Breast epithelium (tissue), 4 donors: ENCODE results near the gene GPHN. TPM values are rescaled to one million over a fixed set of nuclear protein-coding genes. Genes with fewer than 3 reads are reported as not detected.

Experiments
- DNase-seq, 2 donors: peaks; one replicate each; pipeline ENCODE4 v3.0.0-alpha.2; 2019; ENCODE audit warnings: low spot score in 2 of 2
- H3K27ac ChIP-seq, 2 donors: fragments of 200-600 bp; sonication (generic) in 1 of 2; one replicate each; pipeline ENCODE4 v1.5.1; 2016 to 2019; ENCODE audit warnings: mild to moderate bottlenecking in 1 of 2
- H3K27me3 ChIP-seq, 2 donors: fragments of 200-600 bp; sonication (generic) in 1 of 2; one replicate each; pipeline versions ENCODE4 v1.5.1 to v1.6.0; 2017 to 2019; ENCODE audit warnings: control low read depth in 1 of 2, mild to moderate bottlenecking in 1 of 2
- H3K36me3 ChIP-seq: fragments of 200-600 bp; one replicate; pipeline ENCODE4 v1.5.1; 2019
- H3K4me1 ChIP-seq, 2 donors: fragments of 200-600 bp; sonication (generic); one replicate each; pipeline ENCODE4 v1.5.1; 2016 to 2019; ENCODE audit warnings: control low read depth in 1 of 2
- H3K4me3 ChIP-seq, 3 donors: fragments of 200-600 bp; sonication (generic); 1 replicate in 2 of 3; 2 replicates in 1 of 3; pipeline ENCODE4 v1.5.1; 2016 to 2019; ENCODE audit warnings: mild to moderate bottlenecking in 3 of 3, moderate library complexity in 2 of 3
- H3K9me3 ChIP-seq, 2 donors: fragments of 200-600 bp; sonication (generic) in 1 of 2; one replicate each; pipeline ENCODE4 v1.5.1; 2016 to 2019; ENCODE audit warnings: control low read depth in 1 of 2
- CTCF ChIP-seq, 3 donors: fragments of 450-650 bp; IDR thresholded peaks; one replicate each; pipeline ENCODE4 v1.5.1; 2016 to 2017; ENCODE audit warnings: antibody characterized with exemption in 3 of 3, mild to moderate bottlenecking in 3 of 3, moderate library complexity in 3 of 3
- POLR2A ChIP-seq: fragments of 450-650 bp; IDR thresholded peaks from one replicate; pipeline ENCODE4 v1.6.1; 2016; ENCODE audit warnings: antibody characterized with exemption, mild to moderate bottlenecking, moderate library complexity
- POLR2AphosphoS5 ChIP-seq, 3 donors: sonication (generic); formaldehyde crosslinking; IDR thresholded peaks; one replicate each; pipeline ENCODE4 v1.6.1; 2017; ENCODE audit warnings: antibody characterized with exemption in 3 of 3
- intact Hi-C: fragments of 100-400 bp; cut with DNase I; formaldehyde crosslinking; loops from one replicate; pipeline ENCODE4 v1.15.1; 2023; ENCODE audit warnings: low total_unique reads
- total RNA-seq, 3 donors: library from RNA; depleted of rRNA; stranded (reverse); fragments of >200 nt; gene quantifications; one replicate each; pipeline ENCODE4 v1.1.0, GENCODE V29; 2016

Gene GPHN
- total RNA-seq, 3 donors from 2014 or later: 20.9 to 39.0 (median 24.9) TPM

DNA sequence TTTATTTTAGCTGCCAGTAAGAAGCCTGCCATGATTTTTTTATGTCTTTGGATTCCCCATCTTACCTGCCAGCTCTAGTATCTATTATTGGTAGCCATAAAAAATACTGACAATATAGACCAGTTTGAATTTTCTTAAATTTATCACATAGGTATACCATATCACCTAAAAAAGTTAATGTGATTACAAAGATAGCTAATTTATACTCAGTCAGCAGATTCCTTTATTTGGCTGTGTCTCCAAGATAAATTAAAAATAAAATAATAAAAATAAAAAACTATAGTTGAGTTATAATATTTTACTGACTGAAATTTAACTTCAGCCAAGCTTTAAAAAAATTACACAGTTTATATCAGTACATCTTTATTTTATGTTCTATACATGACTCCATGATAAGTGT, 128.3 kb downstream of the GPHN start:
- Histone ChIP-seq H3K27me3 (no peaks in the 10 kb centered on the region), H3K4me3 (no peak overlapping the region), H3K36me3 (no peaks in the 10 kb centered on the region), H3K27ac (no peak overlapping the region), H3K4me1 (no peaks in the 10 kb centered on the region), H3K9me3 (no peaks in the 10 kb centered on the region)
- TF ChIP-seq POLR2A: no peak
- DNase-seq: no peak
- intact Hi-C loops: no loop called here

DNA sequence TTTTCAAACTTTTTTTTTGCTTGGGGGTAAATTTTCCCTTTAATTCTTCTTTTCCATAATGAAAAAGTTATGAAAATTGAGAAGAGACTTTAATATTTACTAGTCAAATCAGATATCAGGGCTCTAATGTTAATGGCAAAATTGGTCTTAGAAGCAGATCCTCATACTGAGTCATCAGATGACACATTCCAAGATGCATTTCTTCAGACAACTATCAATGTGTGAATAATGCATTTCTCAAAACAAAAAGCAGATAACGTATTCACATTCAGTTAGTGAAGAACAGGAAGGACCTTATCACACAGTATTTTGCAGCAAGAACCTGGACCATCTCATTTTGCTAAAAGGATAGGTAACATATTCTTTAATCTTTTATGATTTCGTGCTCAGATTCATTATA, 130.7 kb downstream of the GPHN start:
- H3K36me3 ChIP-seq: no peaks in the 10 kb centered on the region

DNA sequence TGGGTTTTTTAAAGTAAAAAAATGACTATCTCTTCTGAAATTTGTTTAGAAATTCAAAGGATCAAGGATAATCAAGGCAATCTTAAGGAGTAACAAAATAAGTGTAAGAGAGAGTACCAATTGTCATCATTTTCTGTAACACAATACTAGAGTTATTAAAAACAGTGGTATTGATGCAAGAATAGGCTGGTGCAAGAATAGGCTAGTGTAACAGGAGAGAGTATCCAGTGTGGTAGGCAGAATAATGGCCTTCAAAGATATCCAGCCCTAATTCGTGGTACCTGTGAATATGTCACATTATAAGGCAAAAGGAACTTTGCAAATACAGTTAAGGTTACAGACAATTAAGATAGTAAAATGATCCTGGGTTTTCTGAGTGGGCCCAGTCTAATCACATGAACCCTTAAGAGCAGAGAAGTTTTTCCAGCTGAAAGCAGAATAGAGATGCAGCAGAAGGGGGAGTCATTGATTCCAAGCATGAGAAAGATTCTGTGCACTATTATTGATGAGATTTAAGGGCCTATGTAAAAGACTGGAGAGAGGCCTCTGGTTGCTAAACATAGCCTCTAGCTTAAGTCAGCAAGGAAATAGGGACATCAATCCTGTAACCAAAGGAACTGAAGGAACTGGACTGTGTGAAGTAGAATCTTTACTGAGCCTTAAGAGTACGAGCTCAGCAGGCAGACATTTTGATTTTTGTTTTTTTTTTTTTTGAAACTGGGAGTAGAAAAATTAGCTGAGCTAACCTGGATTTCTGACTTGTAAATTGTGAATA, 134.1 kb downstream of the GPHN start:
- Histone ChIP-seq H3K36me3 (no peaks in the 10 kb centered on the region), H3K27ac (no peak overlapping the region), H3K27me3 (no peaks in the 10 kb centered on the region), H3K9me3 (no peaks in the 10 kb centered on the region), H3K4me1 (no peaks in the 10 kb centered on the region), H3K4me3 (no peak overlapping the region)
- TF ChIP-seq POLR2AphosphoS5 (IDR thresholded peaks at IDR 0.05) (no peak), POLR2A (no peak), CTCF (IDR thresholded peaks at IDR 0.05) (no peak)
- intact Hi-C loops: no loop called here
- no peak for DNase-seq

More for the DNA sequence above, 130.7 kb downstream of the GPHN start:
- H3K27me3 ChIP-seq: no peaks in the 10 kb centered on the region
- no peak for TF ChIP-seq POLR2AphosphoS5 (IDR thresholded peaks at IDR 0.05)
- no peak for TF ChIP-seq CTCF (IDR thresholded peaks at IDR 0.05)
- TF ChIP-seq POLR2A: no peak
- H3K27ac ChIP-seq: no peak overlapping the region
- H3K9me3 ChIP-seq: no peaks in the 10 kb centered on the region
- H3K4me3 ChIP-seq: no peak overlapping the region
- no peak for DNase-seq
- H3K4me1 ChIP-seq: no peaks in the 10 kb centered on the region
- intact Hi-C loops: no loop called here

DNA sequence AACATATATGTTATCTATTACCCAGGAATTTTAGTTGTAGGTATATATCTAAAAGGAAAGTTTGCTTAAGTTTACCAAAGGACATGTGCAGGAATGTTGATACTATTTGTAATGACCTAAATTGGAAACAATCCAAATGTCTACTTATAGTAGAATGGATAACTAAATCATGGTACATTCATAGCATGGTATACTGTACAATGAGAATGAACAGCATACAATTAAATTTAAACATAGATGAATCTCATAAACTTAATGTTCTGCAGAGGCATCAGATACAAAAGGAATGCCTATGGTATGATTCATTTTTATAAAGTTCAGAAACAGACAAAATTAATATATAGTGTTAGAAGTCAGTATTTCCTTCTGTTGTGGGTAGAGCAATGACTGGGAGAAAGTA, 135.4 kb downstream of the GPHN start:
- no peak for DNase-seq
- Histone ChIP-seq H3K27me3 (no peaks in the 10 kb centered on the region), H3K4me1 (no peaks in the 10 kb centered on the region), H3K27ac (no peak overlapping the region), H3K36me3 (no peaks in the 10 kb centered on the region), H3K4me3 (no peak overlapping the region), H3K9me3 (no peaks in the 10 kb centered on the region)
- TF ChIP-seq POLR2A: no peak
- no peak for TF ChIP-seq CTCF (IDR thresholded peaks at IDR 0.05)
- no peak for TF ChIP-seq POLR2AphosphoS5 (IDR thresholded peaks at IDR 0.05)
- intact Hi-C loops: no loop called here

DNA sequence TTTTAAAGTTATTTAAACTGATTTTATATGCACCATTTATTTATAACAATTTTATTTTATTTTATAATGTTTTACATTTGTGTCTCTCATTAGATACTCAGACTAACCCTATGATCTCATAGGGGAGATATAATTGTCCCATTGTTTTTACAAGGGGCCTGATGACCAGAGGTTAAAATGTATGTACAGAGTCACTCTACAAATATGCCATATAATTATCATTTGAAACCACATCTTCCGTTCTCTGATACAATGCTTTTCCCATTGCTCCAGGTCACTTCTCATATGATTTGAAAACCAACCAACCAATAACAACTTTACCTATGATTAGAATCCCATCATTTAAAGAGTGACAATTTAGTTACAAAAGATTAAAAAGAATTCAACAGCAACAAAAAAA, 137.8 kb downstream of the GPHN start:
- Histone ChIP-seq H3K36me3 (no peaks in the 10 kb centered on the region), H3K27ac (no peak overlapping the region), H3K27me3 (no peaks in the 10 kb centered on the region), H3K4me3 (no peak overlapping the region), H3K9me3 (no peaks in the 10 kb centered on the region), H3K4me1 (no peaks in the 10 kb centered on the region)
- intact Hi-C loops: no loop called here
- DNase-seq: no peak
- TF ChIP-seq POLR2AphosphoS5 (IDR thresholded peaks at IDR 0.05) (no peak), CTCF (IDR thresholded peaks at IDR 0.05) (no peak), POLR2A (no peak)
